Measurements from ENCODE around the gene TBC1D10B. TPM values are rescaled to one million over a fixed set of nuclear protein-coding genes. Genes with fewer than 3 reads are reported as not detected.

TBC1D10B gene
- total RNA-seq, 1 donor: 38.0 TPM

GRCh38 chr16:30354423-30355143 is 15.7 kb downstream of the TBC1D10B start:
- DNase-seq (ENCODE audit: low read depth): peak; percentile 19
- H3K4me3 ChIP-seq (ENCODE audit: low read depth, low read length): peak overlapping the region; percentile 97
- no peak for TF ChIP-seq CTCF (IDR thresholded peaks at IDR 0.05; ENCODE audit: insufficient read depth, low read length)

- no peak for DNase-seq (ENCODE audit: low read depth)
- peak overlapping the region; percentile 97 for H3K4me3 ChIP-seq (ENCODE audit: low read depth, low read length)
- TF ChIP-seq CTCF (IDR thresholded peaks at IDR 0.05; ENCODE audit: insufficient read depth, low read length): no peak
Measured at GRCh38 chr16:30353438-30354129, 16.7 kb downstream of the TBC1D10B start.

GRCh38 chr16:30352488-30353401 is 17.5 kb downstream of the TBC1D10B start:
- DNase-seq (ENCODE audit: low read depth): no peak
- no peak overlapping the region for H3K4me3 ChIP-seq (ENCODE audit: low read depth, low read length)
- peak; percentile 23 for TF ChIP-seq CTCF (IDR thresholded peaks at IDR 0.05; ENCODE audit: insufficient read depth, low read length)

- no peak for TF ChIP-seq CTCF (IDR thresholded peaks at IDR 0.05; ENCODE audit: insufficient read depth, low read length)
Measured at GRCh38 chr16:30351586-30352419, 18.5 kb downstream of the TBC1D10B start.

GRCh38 chr16:30351001-30351441 is 19.3 kb downstream of the TBC1D10B start:
- TF ChIP-seq CTCF (IDR thresholded peaks at IDR 0.05; ENCODE audit: insufficient read depth, low read length): no peak
- H3K4me3 ChIP-seq (ENCODE audit: low read depth, low read length): no peak overlapping the region
- DNase-seq (ENCODE audit: low read depth): no peak

More at GRCh38 chr16:30351586-30352419, 18.5 kb downstream of the TBC1D10B start:
- DNase-seq (ENCODE audit: low read depth): peak; percentile 98
- no peak overlapping the region for H3K4me3 ChIP-seq (ENCODE audit: low read depth, low read length)

Data from fibroblast of the aortic adventitia (primary cell).